ENCODE measurements around the gene CACNA1B. TPM values are rescaled to one million over a fixed set of nuclear protein-coding genes. Genes with fewer than 3 reads are reported as not detected.

Gene CACNA1B
- polyA plus RNA-seq, 2 of the 4 experiments (the other 2 are of a cell fraction) = 0.03 to 0.06 TPM

GRCh38 chr9:138101444-138102234 lies 224.1 kb downstream of the CACNA1B start (continued):
- no peak for TF ChIP-seq ZFP36 (IDR thresholded peaks at IDR 0.05; ENCODE audit: borderline replicate concordance, partially characterized antibody)
- TF ChIP-seq EP300 (IDR thresholded peaks at IDR 0.05) = no peak
- no peak for TF ChIP-seq FOSL2 (IDR thresholded peaks at IDR 0.05)
- no peak for TF ChIP-seq FOSL2 (CRISPR knock-in tag; IDR thresholded peaks at IDR 0.05)

- 47% methylated on average over 14 of the region's 23 CpGs for WGBS (ENCODE audit: missing lambda C conversion rate)
- no peak overlapping the region for H3K4me2 ChIP-seq
- FAIRE-seq = no peak
- POLR2A ChIA-PET = no interaction called here
- no peaks in the 10 kb centered on the region for H3K4me1 ChIP-seq
- no peak for DNase-seq (ENCODE audit: low read depth in 1 of 2, low spot score in 1 of 2)
- ATAC-seq = no peak
- no peak overlapping the region for H3K27ac ChIP-seq
- H3K4me3 ChIP-seq = no peak overlapping the region
- CTCF ChIA-PET = no interaction called here
- H3K9me3 ChIP-seq = no peaks in the 10 kb centered on the region
- TF ChIP-seq HDAC2 (IDR thresholded peaks at IDR 0.05) = no peak
These were observed 224.9 kb downstream of the CACNA1B start for GRCh38 chr9:138102246-138103051.

- POLR2A ChIA-PET = no interaction called here
- no peak for DNase-seq (ENCODE audit: low read depth in 1 of 2, low spot score in 1 of 2)
- no peaks in the 10 kb centered on the region for H3K9me3 ChIP-seq
- CTCF ChIA-PET = interaction anchor here (1.1 to 1.4 kb wide), 3 partner anchors 11 to 427 kb away, joined by 3 to 4 read pairs (median 3); no protein-coding TSS in a partner anchor
- no peak for ATAC-seq
- no peaks in the 10 kb centered on the region for H3K4me1 ChIP-seq
- 9% methylated on average over 6 of the region's 6 CpGs for whole genome bisulfite sequencing (ENCODE audit: missing lambda C conversion rate)
- no peak overlapping the region for H3K4me2 ChIP-seq
- TF ChIP-seq HOXB13 (CRISPR knock-in tag; IDR thresholded peaks at IDR 0.05; ENCODE audit: low read depth) (no peak), ZNF302 (CRISPR knock-in tag; IDR thresholded peaks at IDR 0.05) (no peak), ZC3H11A (IDR thresholded peaks at IDR 0.05) (no peak)
- no peak for FAIRE-seq
- no peak overlapping the region for H3K27ac ChIP-seq
- no peak overlapping the region for H3K4me3 ChIP-seq
These were observed 225.7 kb downstream of the CACNA1B start for GRCh38 chr9:138103111-138103848.

GRCh38 chr9:138103849-138104206 lies 226.2 kb downstream of the CACNA1B start:
- ChIA-PET POLR2A (no interaction called here), CTCF (interaction anchor here (1.1 to 1.4 kb wide), 3 partner anchors 11 to 427 kb away, joined by 3 to 4 read pairs (median 3); no protein-coding TSS in a partner anchor)
- no peak overlapping the region for H3K27ac ChIP-seq
- no peaks in the 10 kb centered on the region for H3K9me3 ChIP-seq
- no peaks in the 10 kb centered on the region for H3K4me1 ChIP-seq
- H3K4me3 ChIP-seq = no peak overlapping the region
- H3K4me2 ChIP-seq = no peak overlapping the region
- 57% methylated on average over 3 of the region's 3 CpGs for WGBS (ENCODE audit: missing lambda C conversion rate)
- ATAC-seq (no peak), FAIRE-seq (no peak), DNase-seq (ENCODE audit: low read depth in 1 of 2, low spot score in 1 of 2) (no peak)
- TF ChIP-seq MAFK (IDR thresholded peaks at IDR 0.05; ENCODE audit: partially characterized antibody) (no peak), MYC (IDR thresholded peaks at IDR 0.05; ENCODE audit: borderline replicate concordance, low read length) (no peak), POLR2AphosphoS2 (conservative IDR thresholded peaks at IDR 0.05; ENCODE audit: low read length) (no peak), CBX2 (IDR thresholded peaks at IDR 0.05; ENCODE audit: borderline replicate concordance, low read depth) (no peak), CBX8 (IDR thresholded peaks at IDR 0.05) (no peak), FOSB (CRISPR knock-in tag; IDR thresholded peaks at IDR 0.05) (no peak), ESRRA (IDR thresholded peaks at IDR 0.05; ENCODE audit: borderline replicate concordance, low read length) (no peak), RCOR1 (IDR thresholded peaks at IDR 0.05; ENCODE audit: low read depth, low read length) (no peak), JUNB (IDR thresholded peaks at IDR 0.05) (no peak), RFX5 (IDR thresholded peaks at IDR 0.05) (no peak), ELK1 (IDR thresholded peaks at IDR 0.05; ENCODE audit: low read depth, low read length) (no peak), ZSCAN20 (CRISPR knock-in tag; IDR thresholded peaks at IDR 0.05) (no peak), SREBF2 (IDR thresholded peaks at IDR 0.05) (no peak), HOXA7 (CRISPR knock-in tag; IDR thresholded peaks at IDR 0.05) (no peak)
